ENCODE measurements around the gene SLC44A4.

GRCh38 chr6:31860349-31860748, 18.4 kb downstream of the SLC44A4 start:
- TF ChIP-seq CTCF (IDR thresholded peaks at IDR 0.05; ENCODE audit: low read depth, low read length, poor library complexity, severe bottlenecking), result no peak
- TF ChIP-seq EZH2phosphoT487 (IDR thresholded peaks at IDR 0.05; ENCODE audit: borderline replicate concordance, low read length), result no peak
